ENCODE results near the gene PLCB1. TPM values are rescaled to one million over a fixed set of nuclear protein-coding genes. Genes with fewer than 3 reads are reported as not detected.

The PLCB1 gene
- total and polyA plus RNA-seq, 2 experiments from 2014 or later, result 14.9 to 20.7 TPM

DNA sequence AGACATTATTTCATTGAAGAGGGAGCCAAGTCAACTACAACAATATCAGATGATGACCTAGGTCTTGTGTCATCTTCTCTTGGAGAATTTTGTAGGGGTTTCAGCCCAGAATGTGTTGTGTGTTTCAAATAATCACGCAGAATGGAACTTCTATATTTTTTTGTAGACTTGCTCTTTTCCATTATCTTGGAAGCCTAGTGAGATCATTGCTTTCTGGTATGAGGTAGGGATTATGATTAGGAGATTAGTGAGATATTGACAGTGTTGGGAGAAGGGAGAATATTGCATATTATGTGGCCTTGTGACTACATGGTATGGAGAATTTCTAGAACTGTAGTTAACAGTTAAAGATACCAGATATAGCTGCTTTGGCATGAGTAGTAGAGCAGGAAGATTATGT, 513.3 kb downstream of the PLCB1 start:
- Histone ChIP-seq H3K27ac (ENCODE audit: low read depth) (no peak overlapping the region), H3K27me3 (ENCODE audit: insufficient read depth) (no peaks in the 10 kb centered on the region), H3K4me3 (no peak overlapping the region), H3K36me3 (ENCODE audit: insufficient read depth) (peaks cover under 1% of the 10 kb centered on the region; the same call in 1 of the 2 replicates), H2AFZ (no peak overlapping the region), H4K20me1 (replicated peaks; ENCODE audit: insufficient read depth) (no peaks in the 10 kb centered on the region), H3K79me2 (replicated peaks; ENCODE audit: insufficient read depth) (no peaks in the 10 kb centered on the region), H3K4me1 (ENCODE audit: insufficient read depth) (no peaks in the 10 kb centered on the region), H3F3A (replicated peaks; ENCODE audit: low read depth) (no peaks in the 10 kb centered on the region), H3K4me2 (no peak overlapping the region), H3K9me2 (ENCODE audit: insufficient read depth) (no peaks in the 10 kb centered on the region)
- Mint-ChIP-seq H3K36me3 (ENCODE audit: low read depth) (peaks cover 8% of the 10 kb centered on the region), H3K4me1 (peaks cover 3% of the 10 kb centered on the region; the same call in 2 of the 3 replicates), H3K27me3 (ENCODE audit: insufficient read depth, low read depth, poor library complexity) (no peaks in the 10 kb centered on the region), H3K9me3 (peaks cover 5% of the 10 kb centered on the region; the same call in 1 of the 3 replicates), H3K27ac (no peak overlapping the region), H3K4me3 (no peak overlapping the region)
- TF ChIP-seq EZH2 (IDR thresholded peaks at IDR 0.05; ENCODE audit: low read depth, unreplicated experiment), result no peak
- no peak for TF ChIP-seq NANOG (IDR thresholded peaks at IDR 0.05; ENCODE audit: borderline replicate concordance)
- no peak for TF ChIP-seq STAT1 (IDR thresholded peaks at IDR 0.05; ENCODE audit: unreplicated experiment)
- no peak for TF ChIP-seq JUNB (IDR thresholded peaks at IDR 0.05; ENCODE audit: unreplicated experiment)
- TF ChIP-seq, protein P1, sequence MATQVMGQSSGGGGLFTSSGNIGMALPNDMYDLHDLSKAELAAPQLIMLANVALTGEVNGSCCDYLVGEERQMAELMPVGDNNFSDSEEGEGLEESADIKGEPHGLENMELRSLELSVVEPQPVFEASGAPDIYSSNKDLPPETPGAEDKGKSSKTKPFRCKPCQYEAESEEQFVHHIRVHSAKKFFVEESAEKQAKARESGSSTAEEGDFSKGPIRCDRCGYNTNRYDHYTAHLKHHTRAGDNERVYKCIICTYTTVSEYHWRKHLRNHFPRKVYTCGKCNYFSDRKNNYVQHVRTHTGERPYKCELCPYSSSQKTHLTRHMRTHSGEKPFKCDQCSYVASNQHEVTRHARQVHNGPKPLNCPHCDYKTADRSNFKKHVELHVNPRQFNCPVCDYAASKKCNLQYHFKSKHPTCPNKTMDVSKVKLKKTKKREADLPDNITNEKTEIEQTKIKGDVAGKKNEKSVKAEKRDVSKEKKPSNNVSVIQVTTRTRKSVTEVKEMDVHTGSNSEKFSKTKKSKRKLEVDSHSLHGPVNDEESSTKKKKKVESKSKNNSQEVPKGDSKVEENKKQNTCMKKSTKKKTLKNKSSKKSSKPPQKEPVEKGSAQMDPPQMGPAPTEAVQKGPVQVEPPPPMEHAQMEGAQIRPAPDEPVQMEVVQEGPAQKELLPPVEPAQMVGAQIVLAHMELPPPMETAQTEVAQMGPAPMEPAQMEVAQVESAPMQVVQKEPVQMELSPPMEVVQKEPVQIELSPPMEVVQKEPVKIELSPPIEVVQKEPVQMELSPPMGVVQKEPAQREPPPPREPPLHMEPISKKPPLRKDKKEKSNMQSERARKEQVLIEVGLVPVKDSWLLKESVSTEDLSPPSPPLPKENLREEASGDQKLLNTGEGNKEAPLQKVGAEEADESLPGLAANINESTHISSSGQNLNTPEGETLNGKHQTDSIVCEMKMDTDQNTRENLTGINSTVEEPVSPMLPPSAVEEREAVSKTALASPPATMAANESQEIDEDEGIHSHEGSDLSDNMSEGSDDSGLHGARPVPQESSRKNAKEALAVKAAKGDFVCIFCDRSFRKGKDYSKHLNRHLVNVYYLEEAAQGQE (IDR thresholded peaks at IDR 0.05; ENCODE audit: unreplicated experiment), result no peak
- TF ChIP-seq, protein P2, sequence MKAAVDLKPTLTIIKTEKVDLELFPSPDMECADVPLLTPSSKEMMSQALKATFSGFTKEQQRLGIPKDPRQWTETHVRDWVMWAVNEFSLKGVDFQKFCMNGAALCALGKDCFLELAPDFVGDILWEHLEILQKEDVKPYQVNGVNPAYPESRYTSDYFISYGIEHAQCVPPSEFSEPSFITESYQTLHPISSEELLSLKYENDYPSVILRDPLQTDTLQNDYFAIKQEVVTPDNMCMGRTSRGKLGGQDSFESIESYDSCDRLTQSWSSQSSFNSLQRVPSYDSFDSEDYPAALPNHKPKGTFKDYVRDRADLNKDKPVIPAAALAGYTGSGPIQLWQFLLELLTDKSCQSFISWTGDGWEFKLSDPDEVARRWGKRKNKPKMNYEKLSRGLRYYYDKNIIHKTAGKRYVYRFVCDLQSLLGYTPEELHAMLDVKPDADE (IDR thresholded peaks at IDR 0.05), result no peak
- TF ChIP-seq POLR2AphosphoS5 (IDR thresholded peaks at IDR 0.05; ENCODE audit: low read depth), result no peak
- TF ChIP-seq, protein P3, sequence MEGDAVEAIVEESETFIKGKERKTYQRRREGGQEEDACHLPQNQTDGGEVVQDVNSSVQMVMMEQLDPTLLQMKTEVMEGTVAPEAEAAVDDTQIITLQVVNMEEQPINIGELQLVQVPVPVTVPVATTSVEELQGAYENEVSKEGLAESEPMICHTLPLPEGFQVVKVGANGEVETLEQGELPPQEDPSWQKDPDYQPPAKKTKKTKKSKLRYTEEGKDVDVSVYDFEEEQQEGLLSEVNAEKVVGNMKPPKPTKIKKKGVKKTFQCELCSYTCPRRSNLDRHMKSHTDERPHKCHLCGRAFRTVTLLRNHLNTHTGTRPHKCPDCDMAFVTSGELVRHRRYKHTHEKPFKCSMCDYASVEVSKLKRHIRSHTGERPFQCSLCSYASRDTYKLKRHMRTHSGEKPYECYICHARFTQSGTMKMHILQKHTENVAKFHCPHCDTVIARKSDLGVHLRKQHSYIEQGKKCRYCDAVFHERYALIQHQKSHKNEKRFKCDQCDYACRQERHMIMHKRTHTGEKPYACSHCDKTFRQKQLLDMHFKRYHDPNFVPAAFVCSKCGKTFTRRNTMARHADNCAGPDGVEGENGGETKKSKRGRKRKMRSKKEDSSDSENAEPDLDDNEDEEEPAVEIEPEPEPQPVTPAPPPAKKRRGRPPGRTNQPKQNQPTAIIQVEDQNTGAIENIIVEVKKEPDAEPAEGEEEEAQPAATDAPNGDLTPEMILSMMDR (conservative IDR thresholded peaks at IDR 0.05; ENCODE audit: low read depth in 2 of 2), result no peak
- TF ChIP-seq, protein P4, sequence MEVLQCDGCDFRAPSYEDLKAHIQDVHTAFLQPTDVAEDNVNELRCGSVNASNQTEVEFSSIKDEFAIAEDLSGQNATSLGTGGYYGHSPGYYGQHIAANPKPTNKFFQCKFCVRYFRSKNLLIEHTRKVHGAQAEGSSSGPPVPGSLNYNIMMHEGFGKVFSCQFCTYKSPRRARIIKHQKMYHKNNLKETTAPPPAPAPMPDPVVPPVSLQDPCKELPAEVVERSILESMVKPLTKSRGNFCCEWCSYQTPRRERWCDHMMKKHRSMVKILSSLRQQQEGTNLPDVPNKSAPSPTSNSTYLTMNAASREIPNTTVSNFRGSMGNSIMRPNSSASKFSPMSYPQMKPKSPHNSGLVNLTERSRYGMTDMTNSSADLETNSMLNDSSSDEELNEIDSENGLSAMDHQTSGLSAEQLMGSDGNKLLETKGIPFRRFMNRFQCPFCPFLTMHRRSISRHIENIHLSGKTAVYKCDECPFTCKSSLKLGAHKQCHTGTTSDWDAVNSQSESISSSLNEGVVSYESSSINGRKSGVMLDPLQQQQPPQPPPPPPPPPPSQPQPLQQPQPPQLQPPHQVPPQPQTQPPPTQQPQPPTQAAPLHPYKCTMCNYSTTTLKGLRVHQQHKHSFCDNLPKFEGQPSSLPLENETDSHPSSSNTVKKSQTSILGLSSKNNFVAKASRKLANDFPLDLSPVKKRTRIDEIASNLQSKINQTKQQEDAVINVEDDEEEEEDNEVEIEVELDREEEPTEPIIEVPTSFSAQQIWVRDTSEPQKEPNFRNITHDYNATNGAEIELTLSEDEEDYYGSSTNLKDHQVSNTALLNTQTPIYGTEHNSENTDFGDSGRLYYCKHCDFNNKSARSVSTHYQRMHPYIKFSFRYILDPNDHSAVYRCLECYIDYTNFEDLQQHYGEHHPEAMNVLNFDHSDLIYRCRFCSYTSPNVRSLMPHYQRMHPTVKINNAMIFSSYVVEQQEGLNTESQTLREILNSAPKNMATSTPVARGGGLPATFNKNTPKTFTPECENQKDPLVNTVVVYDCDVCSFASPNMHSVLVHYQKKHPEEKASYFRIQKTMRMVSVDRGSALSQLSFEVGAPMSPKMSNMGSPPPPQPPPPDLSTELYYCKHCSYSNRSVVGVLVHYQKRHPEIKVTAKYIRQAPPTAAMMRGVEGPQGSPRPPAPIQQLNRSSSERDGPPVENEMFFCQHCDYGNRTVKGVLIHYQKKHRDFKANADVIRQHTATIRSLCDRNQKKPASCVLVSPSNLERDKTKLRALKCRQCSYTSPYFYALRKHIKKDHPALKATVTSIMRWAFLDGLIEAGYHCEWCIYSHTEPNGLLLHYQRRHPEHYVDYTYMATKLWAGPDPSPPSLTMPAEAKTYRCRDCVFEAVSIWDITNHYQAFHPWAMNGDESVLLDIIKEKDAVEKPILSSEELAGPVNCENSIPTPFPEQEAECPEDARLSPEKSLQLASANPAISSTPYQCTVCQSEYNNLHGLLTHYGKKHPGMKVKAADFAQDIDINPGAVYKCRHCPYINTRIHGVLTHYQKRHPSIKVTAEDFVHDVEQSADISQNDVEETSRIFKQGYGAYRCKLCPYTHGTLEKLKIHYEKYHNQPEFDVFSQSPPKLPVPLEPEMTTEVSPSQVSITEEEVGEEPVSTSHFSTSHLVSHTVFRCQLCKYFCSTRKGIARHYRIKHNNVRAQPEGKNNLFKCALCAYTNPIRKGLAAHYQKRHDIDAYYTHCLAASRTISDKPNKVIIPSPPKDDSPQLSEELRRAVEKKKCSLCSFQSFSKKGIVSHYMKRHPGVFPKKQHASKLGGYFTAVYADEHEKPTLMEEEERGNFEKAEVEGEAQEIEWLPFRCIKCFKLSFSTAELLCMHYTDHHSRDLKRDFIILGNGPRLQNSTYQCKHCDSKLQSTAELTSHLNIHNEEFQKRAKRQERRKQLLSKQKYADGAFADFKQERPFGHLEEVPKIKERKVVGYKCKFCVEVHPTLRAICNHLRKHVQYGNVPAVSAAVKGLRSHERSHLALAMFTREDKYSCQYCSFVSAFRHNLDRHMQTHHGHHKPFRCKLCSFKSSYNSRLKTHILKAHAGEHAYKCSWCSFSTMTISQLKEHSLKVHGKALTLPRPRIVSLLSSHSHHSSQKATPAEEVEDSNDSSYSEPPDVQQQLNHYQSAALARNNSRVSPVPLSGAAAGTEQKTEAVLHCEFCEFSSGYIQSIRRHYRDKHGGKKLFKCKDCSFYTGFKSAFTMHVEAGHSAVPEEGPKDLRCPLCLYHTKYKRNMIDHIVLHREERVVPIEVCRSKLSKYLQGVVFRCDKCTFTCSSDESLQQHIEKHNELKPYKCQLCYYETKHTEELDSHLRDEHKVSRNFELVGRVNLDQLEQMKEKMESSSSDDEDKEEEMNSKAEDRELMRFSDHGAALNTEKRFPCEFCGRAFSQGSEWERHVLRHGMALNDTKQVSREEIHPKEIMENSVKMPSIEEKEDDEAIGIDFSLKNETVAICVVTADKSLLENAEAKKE (CRISPR knock-in tag; IDR thresholded peaks at IDR 0.05), result no peak
- no peak for ATAC-seq
- DNase-seq (ENCODE audit: low spot score), result no peak
